HG02623 (cell line): ENCODE results near the gene AGER.
"Not testable (repeated sequence)": the region's sequence is repeated elsewhere in the genome, so short reads cannot be mapped to it uniquely, and the experiment has no call there.

Experiments
- ATAC-seq: cut with Tn5 transposase; IDR thresholded peaks from one replicate; pipeline ENCODE4 v1.9.1; 2021; ENCODE audit warnings: moderate library complexity; ENCODE audit not compliant: unreplicated experiment

Gene AGER

GRCh38 chr6:32200711-32201475, 16.8 kb upstream of the AGER start:
- ATAC-seq, result no peak

GRCh38 chr6:32198866-32199265, 14.8 kb upstream of the AGER start:
- ATAC-seq, result no peak

- ATAC-seq, result no peak
Observed at GRCh38 chr6:32198345-32198696, 14.3 kb upstream of the AGER start.

GRCh38 chr6:32196682-32197616, 12.9 kb upstream of the AGER start:
- no peak for ATAC-seq

- peak; percentile 75 for ATAC-seq
Observed at GRCh38 chr6:32195902-32196681, 12.0 kb upstream of the AGER start.

GRCh38 chr6:32195652-32195901, 11.5 kb upstream of the AGER start:
- ATAC-seq, result peak; percentile 66

- ATAC-seq, result no peak
Observed at GRCh38 chr6:32194825-32195651, 11.0 kb upstream of the AGER start.

GRCh38 chr6:32194388-32194787, 10.3 kb upstream of the AGER start:
- ATAC-seq, result no peak

- not testable (repeated sequence) for ATAC-seq
Observed at GRCh38 chr6:32193096-32193495, 9.0 kb upstream of the AGER start.

GRCh38 chr6:32192608-32193039, 8.6 kb upstream of the AGER start, which contains the start of gene GPSM3:
Gene GPSM3 (minus strand): TSS chr6:32192643. CDS start chr6:32192513, 130 bp downstream.
- ATAC-seq, result no peak

GRCh38 chr6:32191696-32192607, 7.9 kb upstream of the AGER start:
- ATAC-seq, result no peak

GRCh38 chr6:32190911-32191677, 7.0 kb upstream of the AGER start:
- ATAC-seq, result no peak

- peak; percentile 60 for ATAC-seq
Observed at GRCh38 chr6:32190054-32190851, 6.2 kb upstream of the AGER start, which contains the start of gene PBX2. Gene PBX2 (minus strand): TSS chr6:32190202. CDS start chr6:32189915, 287 bp downstream.

- no peak for ATAC-seq
Observed at GRCh38 chr6:32189742-32190053, 5.6 kb upstream of the AGER start.

GRCh38 chr6:32189069-32189741, 5.2 kb upstream of the AGER start:
- ATAC-seq, result no peak

GRCh38 chr6:32188381-32189068, 4.5 kb upstream of the AGER start:
- no peak for ATAC-seq
